Liver (tissue), 9 donors: ENCODE measurements around the gene UPK3A. TPM values are rescaled to one million over a fixed set of nuclear protein-coding genes. Genes with fewer than 3 reads are reported as not detected.
"Not testable (repeated sequence)": the region's sequence is repeated elsewhere in the genome, so short reads cannot be mapped to it uniquely, and the experiment has no call there.

Source experiments
- DNase-seq: peaks from one replicate; pipeline ENCODE4 v3.0.0-alpha.2; 2017; ENCODE audit warnings: low spot score
- H3K27ac ChIP-seq, 2 donors: one replicate each; pipeline ENCODE4 v1.7.0; 2013; ENCODE audit warnings: inconsistent platforms in 2 of 2, low read length in 2 of 2, control low read depth in 1 of 2, low read depth in 1 of 2, mild to moderate bottlenecking in 1 of 2
- H3K27me3 ChIP-seq, 4 donors: one replicate each; pipeline versions ENCODE4 v1.6.1 to v1.7.0; 2013; ENCODE audit warnings: low read length in 3 of 4, inconsistent platforms in 1 of 4, mild to moderate bottlenecking in 1 of 4, moderate library complexity in 1 of 4; ENCODE audit not compliant: control insufficient read depth in 4 of 4, insufficient read depth in 4 of 4
- H3K36me3 ChIP-seq, 4 donors: one replicate each; pipeline versions ENCODE4 v1.6.1 to v1.7.0; 2013; ENCODE audit warnings: low read length in 3 of 4, mild to moderate bottlenecking in 3 of 4, low read depth in 1 of 4, moderate library complexity in 1 of 4; ENCODE audit not compliant: control insufficient read depth in 4 of 4, insufficient read depth in 3 of 4
- H3K4me1 ChIP-seq, 4 donors: one replicate each; pipeline versions ENCODE4 v1.6.1 to v1.7.0; 2013; ENCODE audit warnings: low read length in 3 of 4, mild to moderate bottlenecking in 3 of 4, moderate library complexity in 1 of 4; ENCODE audit not compliant: control insufficient read depth in 4 of 4, insufficient read depth in 4 of 4
- H3K4me3 ChIP-seq, 3 donors: one replicate each; pipeline versions ENCODE4 v1.6.1 to v1.7.0; 2013; ENCODE audit warnings: low read length in 3 of 3, control low read depth in 1 of 3, low read depth in 1 of 3, mild to moderate bottlenecking in 1 of 3
- H3K9ac ChIP-seq, 2 donors: one replicate each; pipeline ENCODE4 v1.7.0; 2013; ENCODE audit warnings: low read length in 2 of 2, mild to moderate bottlenecking in 2 of 2, moderate library complexity in 2 of 2, control low read depth in 1 of 2, low read depth in 1 of 2
- H3K9me3 ChIP-seq, 4 donors: one replicate each; pipeline versions ENCODE4 v1.6.1 to v1.7.0; 2013; ENCODE audit warnings: low read length in 3 of 4; ENCODE audit not compliant: control insufficient read depth in 4 of 4
- EGR1 ChIP-seq, 2 donors: IDR thresholded peaks; 2 replicates each; pipeline ENCODE4 v1.6.1; 2016 to 2018; ENCODE audit warnings: antibody characterized with exemption in 2 of 2, low read depth in 2 of 2
- FOXA1 ChIP-seq: IDR thresholded peaks from 2 replicates; pipeline ENCODE4 v1.6.1; 2016; ENCODE audit warnings: antibody characterized with exemption
- FOXA2 ChIP-seq: IDR thresholded peaks from 2 replicates; pipeline ENCODE4 v1.6.1; 2016; ENCODE audit warnings: antibody characterized with exemption
- HNF4A ChIP-seq, 2 donors: conservative IDR thresholded peaks; 2 replicates each; pipeline ENCODE4 v1.6.1; 2016; ENCODE audit warnings: antibody characterized with exemption in 2 of 2, mild to moderate bottlenecking in 2 of 2
- HNF4G ChIP-seq: IDR thresholded peaks from 2 replicates; pipeline ENCODE4 v1.6.1; 2016; ENCODE audit warnings: antibody characterized with exemption
- JUND ChIP-seq, 2 donors: IDR thresholded peaks; 2 replicates each; pipeline ENCODE4 v1.6.1; 2016; ENCODE audit warnings: antibody characterized with exemption in 2 of 2
- NR2F2 ChIP-seq: IDR thresholded peaks from 2 replicates; pipeline ENCODE4 v1.6.1; 2016; ENCODE audit warnings: antibody characterized with exemption
- RAD21 ChIP-seq, 2 donors: IDR thresholded peaks; 2 replicates each; pipeline ENCODE4 v1.6.1; 2016; ENCODE audit warnings: antibody characterized with exemption in 2 of 2, mild to moderate bottlenecking in 2 of 2
- REST ChIP-seq: IDR thresholded peaks from 2 replicates; pipeline ENCODE4 v1.6.1; 2016; ENCODE audit warnings: antibody characterized with exemption, mild to moderate bottlenecking
- RXRA ChIP-seq, 2 donors: IDR thresholded peaks; 2 replicates each; pipeline ENCODE4 v1.6.1; 2017 to 2018; ENCODE audit warnings: antibody characterized with exemption in 2 of 2, mild to moderate bottlenecking in 1 of 2
- SP1 ChIP-seq: IDR thresholded peaks from 2 replicates; pipeline ENCODE4 v1.6.1; 2018; ENCODE audit warnings: antibody characterized with exemption, mild to moderate bottlenecking
- TAF1 ChIP-seq: conservative IDR thresholded peaks from 2 replicates; pipeline ENCODE4 v1.6.1; 2016; ENCODE audit warnings: antibody characterized with exemption, mild to moderate bottlenecking
- YY1 ChIP-seq: IDR thresholded peaks from 2 replicates; pipeline ENCODE4 v1.6.1; 2016; ENCODE audit warnings: antibody characterized with exemption, mild to moderate bottlenecking
- ZBTB33 ChIP-seq: IDR thresholded peaks from 2 replicates; pipeline ENCODE4 v1.6.1; 2016; ENCODE audit warnings: antibody characterized with exemption
- WGBS: extraction: QIAGEN DNeasy Blood & Tissue Kit; methylation state at CpG from one replicate; pipeline ENCODE4 v1.1.7; 2013; 5-methylcytosine and 5-hydroxymethylcytosine counted together
- polyA plus RNA-seq, 2 donors: library from polyadenylated mRNA; stranded (reverse) in 1 of 2; unstranded in 1 of 2; fragments of 200-250 nt in 1 of 2; fragments of >200 nt in 1 of 2; fragmentation: Nextera tagmentation in 1 of 2; extraction: Ambion mirVana in 1 of 2; gene quantifications; one replicate each; pipeline versions ENCODE4 v1.2.1 to v1.2.3, GENCODE V29; 2013 to 2015
- total RNA-seq, 2 donors: library from RNA; depleted of rRNA; stranded (reverse); fragments of >200 nt; gene quantifications; one replicate each; pipeline ENCODE4 v1.2.3, GENCODE V29; 2014
- TF ChIP-seq, protein P1 (sequence below): IDR thresholded peaks from 2 replicates; pipeline ENCODE4 v1.6.1; 2016; ENCODE audit warnings: antibody characterized with exemption
- donor health status: healthy.
- donor health status: healthy.
- donor health status: healthy.
- donor health status: healthy.
- donor health status: healthy.

Gene UPK3A
- total and polyA plus RNA-seq, 4 donors, result 0.42 TPM; not detected in 3

GRCh38 chr22:45323695-45324094 lies 38.9 kb downstream of the UPK3A start:
- H3K9ac ChIP-seq, result no peak overlapping the region
- no peaks in the 10 kb centered on the region for H3K9me3 ChIP-seq
- peaks cover 0 to 12% (median 6%) of the 10 kb centered on the region in 4 donors for H3K36me3 ChIP-seq
- H3K27me3 ChIP-seq, result no peaks in the 10 kb centered on the region
- peaks cover 0 to 6% (median 3%) of the 10 kb centered on the region in 4 donors for H3K4me1 ChIP-seq
- no peak overlapping the region for H3K4me3 ChIP-seq
- WGBS, result 83% methylated on average over 7 of the region's 7 CpGs
- TF ChIP-seq FOXA2, result no peak
- TF ChIP-seq RXRA (IDR thresholded peaks at IDR 0.05), result no peak
- no peak for TF ChIP-seq EGR1 (IDR thresholded peaks at IDR 0.05; ENCODE audit: low read depth in 2 of 2)
- TF ChIP-seq HNF4A (conservative IDR thresholded peaks at IDR 0.05), result no peak
- no peak for DNase-seq
- no peak overlapping the region for H3K27ac ChIP-seq

- Histone ChIP-seq H3K4me3 (no peak overlapping the region), H3K36me3 (peaks cover 0 to 12% (median 6%) of the 10 kb centered on the region in 4 donors)
- WGBS, result 97% methylated on average over 12 of the region's 12 CpGs
Observed at GRCh38 chr22:45324311-45324711, 39.6 kb downstream of the UPK3A start.

DNA sequence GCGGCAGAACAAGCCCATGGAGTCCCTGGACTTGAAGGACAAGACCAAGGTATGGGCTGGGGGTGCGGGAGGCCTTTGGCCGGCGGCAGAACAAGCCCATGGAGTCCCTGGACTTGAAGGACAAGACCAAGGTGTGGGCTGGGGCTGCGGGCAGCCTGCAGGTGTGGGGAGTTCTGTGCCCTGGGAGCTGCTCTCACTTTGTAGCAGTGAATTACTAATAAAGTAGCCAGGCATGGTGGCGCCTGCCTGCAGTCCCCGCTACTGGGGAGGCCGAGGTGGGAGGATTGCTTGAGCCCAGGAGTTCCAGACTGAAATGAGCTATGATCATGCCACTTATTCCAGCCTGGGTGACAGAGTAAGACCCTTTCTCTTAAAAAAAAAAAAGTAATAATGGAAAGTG lies 43.5 kb downstream of the UPK3A start:
- not testable (repeated sequence) for H3K9ac ChIP-seq, H3K36me3 ChIP-seq, DNase-seq, H3K4me1 ChIP-seq, H3K27me3 ChIP-seq, H3K9me3 ChIP-seq, H3K4me3 ChIP-seq
- 78% methylated on average over 8 of the region's 8 CpGs for WGBS
- peak overlapping the region; percentile 83 to 87 for H3K27ac ChIP-seq

More at GRCh38 chr22:45324311-45324711, 39.6 kb downstream of the UPK3A start:
- no peak for DNase-seq
- Histone ChIP-seq H3K9ac (no peak overlapping the region), H3K4me1 (peaks cover 0 to 9% (median 3%) of the 10 kb centered on the region in 4 donors), H3K27ac (no peak overlapping the region), H3K27me3 (no peaks in the 10 kb centered on the region), H3K9me3 (no peaks in the 10 kb centered on the region)
- no peak for TF ChIP-seq HNF4A (conservative IDR thresholded peaks at IDR 0.05)
- no peak for TF ChIP-seq ZBTB33
- no peak for TF ChIP-seq RXRA (IDR thresholded peaks at IDR 0.05)
- TF ChIP-seq, protein P1, sequence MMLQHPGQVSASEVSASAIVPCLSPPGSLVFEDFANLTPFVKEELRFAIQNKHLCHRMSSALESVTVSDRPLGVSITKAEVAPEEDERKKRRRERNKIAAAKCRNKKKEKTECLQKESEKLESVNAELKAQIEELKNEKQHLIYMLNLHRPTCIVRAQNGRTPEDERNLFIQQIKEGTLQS, result no peak
- TF ChIP-seq RAD21 (IDR thresholded peaks at IDR 0.05), result no peak
- TF ChIP-seq FOXA1, result no peak
- no peak for TF ChIP-seq NR2F2

GRCh38 chr22:45328822-45329529 lies 44.2 kb downstream of the UPK3A start:
- Histone ChIP-seq H3K36me3 (peaks cover 0 to 7% (median 4%) of the 10 kb centered on the region in 4 donors), H3K9ac (peak overlapping the region in 1 of 2 donors; percentile 63), H3K27me3 (no peaks in the 10 kb centered on the region), H3K4me3 (no peak overlapping the region), H3K9me3 (no peaks in the 10 kb centered on the region), H3K4me1 (peaks cover 0 to 9% (median 6%) of the 10 kb centered on the region in 4 donors), H3K27ac (peak overlapping the region; percentile 83 to 87)
- DNase-seq, result peak; percentile 48
- 32% methylated on average over 8 of the region's 8 CpGs for WGBS
- peak; percentile 36 to 58 for TF ChIP-seq RXRA (IDR thresholded peaks at IDR 0.05)
- TF ChIP-seq EGR1 (IDR thresholded peaks at IDR 0.05; ENCODE audit: low read depth in 2 of 2), result peak in 1 of 2 donors; percentile 47
- no peak for TF ChIP-seq YY1
- TF ChIP-seq, protein P1, result no peak
- no peak for TF ChIP-seq NR2F2
- TF ChIP-seq HNF4A (conservative IDR thresholded peaks at IDR 0.05), result peak; percentile 64 to 83
- peak; percentile 45 for TF ChIP-seq REST
- peak; percentile 21 for TF ChIP-seq SP1
- no peak for TF ChIP-seq HNF4G
- TF ChIP-seq TAF1, result no peak
- no peak for TF ChIP-seq JUND (IDR thresholded peaks at IDR 0.05)
